ENCODE results near the gene CASZ1. TPM values are rescaled to one million over a fixed set of nuclear protein-coding genes. Genes with fewer than 3 reads are reported as not detected.

Gene CASZ1
- total RNA-seq, 3 donors from 2014 or later (not counting 1 experiment from before 2014, with no cell fraction given) = 55.9 to 83.0 (median 70.6) TPM

DNA sequence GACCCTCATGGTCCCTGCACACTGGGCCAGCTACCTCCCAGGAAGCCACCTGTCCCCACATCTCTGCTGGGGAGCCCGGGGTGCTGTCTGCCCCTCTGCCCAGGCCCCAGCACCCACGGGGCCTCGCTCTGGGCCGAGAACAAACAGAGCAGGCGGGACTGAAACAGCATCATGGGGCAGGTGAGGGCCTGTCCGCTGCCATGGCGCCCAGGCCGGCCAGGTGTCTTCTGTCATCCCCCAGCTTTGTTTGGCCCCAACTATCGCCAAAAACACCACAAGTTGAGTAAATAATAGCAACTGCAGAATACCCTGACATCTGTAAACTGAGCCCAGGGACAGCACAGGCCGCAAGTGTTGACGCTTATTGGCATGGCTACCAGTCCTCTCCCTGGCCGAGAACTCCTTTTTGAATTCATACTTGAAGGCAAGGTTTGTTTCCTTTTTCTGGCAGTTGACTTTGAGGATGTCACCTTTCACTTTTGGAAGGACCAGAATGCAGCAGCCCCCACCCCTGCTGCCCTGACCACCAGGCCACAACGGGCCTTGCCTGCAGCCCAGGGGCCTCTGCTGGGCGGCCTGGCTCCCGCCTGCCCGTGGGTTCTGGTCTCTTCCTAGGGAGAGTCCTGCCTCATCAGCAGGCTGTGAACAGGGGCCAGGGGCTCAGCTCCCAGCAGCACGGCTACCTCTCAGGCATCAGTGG, 152.7 kb downstream of the CASZ1 start:
- no peaks in the 10 kb centered on the region for H3K27me3 Mint-ChIP-seq (ENCODE audit: low read depth in 2 of 2)
- no peaks in the 10 kb centered on the region for H3K27me3 ChIP-seq (ENCODE audit: control insufficient read depth, insufficient read depth, low read length)
- H3K9me3 Mint-ChIP-seq = no peaks in the 10 kb centered on the region
- H3K27ac ChIP-seq (ENCODE audit: low read length) = no peak overlapping the region
- H3K4me3 Mint-ChIP-seq = no peak overlapping the region
- H3K4me1 ChIP-seq (ENCODE audit: control insufficient read depth, insufficient read depth, low read length) = no peaks in the 10 kb centered on the region
- 93% methylated on average over 17 of the region's 17 CpGs for WGBS (ENCODE audit: insufficient coverage)
- H3K9me3 ChIP-seq (ENCODE audit: control insufficient read depth, insufficient read depth, low read length) = no peaks in the 10 kb centered on the region
- H3K36me3 Mint-ChIP-seq = no peaks in the 10 kb centered on the region
- intact Hi-C loops (cut with micrococcal nuclease) = no loop called here
- ATAC-seq = no peak
- no peak overlapping the region for H3K4me3 ChIP-seq (ENCODE audit: low read length)
- TF ChIP-seq, protein P1, sequence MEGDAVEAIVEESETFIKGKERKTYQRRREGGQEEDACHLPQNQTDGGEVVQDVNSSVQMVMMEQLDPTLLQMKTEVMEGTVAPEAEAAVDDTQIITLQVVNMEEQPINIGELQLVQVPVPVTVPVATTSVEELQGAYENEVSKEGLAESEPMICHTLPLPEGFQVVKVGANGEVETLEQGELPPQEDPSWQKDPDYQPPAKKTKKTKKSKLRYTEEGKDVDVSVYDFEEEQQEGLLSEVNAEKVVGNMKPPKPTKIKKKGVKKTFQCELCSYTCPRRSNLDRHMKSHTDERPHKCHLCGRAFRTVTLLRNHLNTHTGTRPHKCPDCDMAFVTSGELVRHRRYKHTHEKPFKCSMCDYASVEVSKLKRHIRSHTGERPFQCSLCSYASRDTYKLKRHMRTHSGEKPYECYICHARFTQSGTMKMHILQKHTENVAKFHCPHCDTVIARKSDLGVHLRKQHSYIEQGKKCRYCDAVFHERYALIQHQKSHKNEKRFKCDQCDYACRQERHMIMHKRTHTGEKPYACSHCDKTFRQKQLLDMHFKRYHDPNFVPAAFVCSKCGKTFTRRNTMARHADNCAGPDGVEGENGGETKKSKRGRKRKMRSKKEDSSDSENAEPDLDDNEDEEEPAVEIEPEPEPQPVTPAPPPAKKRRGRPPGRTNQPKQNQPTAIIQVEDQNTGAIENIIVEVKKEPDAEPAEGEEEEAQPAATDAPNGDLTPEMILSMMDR (IDR thresholded peaks at IDR 0.05) = no peak
- no peaks in the 10 kb centered on the region for H3K4me1 Mint-ChIP-seq
- no peak for DNase-seq
- H3K27ac Mint-ChIP-seq = no peak overlapping the region
- peaks cover 3% of the 10 kb centered on the region for H3K36me3 ChIP-seq (ENCODE audit: control insufficient read depth, insufficient read depth, low read length)

DNA sequence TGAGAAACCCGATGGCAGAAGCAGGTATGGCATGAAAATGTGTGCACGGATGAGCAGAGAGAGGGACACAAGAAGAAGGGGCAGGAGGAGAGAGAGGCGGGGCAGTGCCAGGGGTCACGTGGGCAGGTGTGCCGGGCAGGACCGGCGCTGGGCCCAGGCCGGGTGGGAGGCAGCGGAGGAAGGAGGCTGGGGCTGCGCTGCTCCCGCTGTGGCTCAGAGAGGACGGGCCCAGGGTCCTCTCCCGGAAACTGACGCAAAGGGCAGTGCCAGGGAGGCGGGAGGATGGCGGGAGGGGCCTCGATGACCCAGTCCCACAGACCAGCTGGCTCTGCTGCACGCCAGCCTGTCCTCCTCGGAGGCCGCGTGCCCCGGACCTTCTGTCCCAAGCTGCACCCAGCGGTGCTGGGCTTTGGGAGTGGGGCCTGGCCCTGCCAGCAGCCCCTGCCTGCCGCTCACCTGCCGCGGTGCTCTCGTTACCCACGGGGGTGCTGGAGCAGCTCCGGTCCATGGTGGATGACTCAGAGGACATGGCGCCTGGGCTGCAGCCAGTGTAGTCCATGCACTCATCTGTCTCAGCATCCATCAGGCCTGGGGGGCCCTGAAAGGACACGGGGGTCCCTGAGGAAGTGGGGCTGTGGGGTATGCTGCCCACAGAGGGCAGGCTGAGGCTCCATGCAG, 153.9 kb downstream of the CASZ1 start:
- Histone ChIP-seq H3K4me3 (ENCODE audit: low read length) (no peak overlapping the region), H3K9me3 (ENCODE audit: control insufficient read depth, insufficient read depth, low read length) (no peaks in the 10 kb centered on the region), H3K4me1 (ENCODE audit: control insufficient read depth, insufficient read depth, low read length) (peaks cover 6% of the 10 kb centered on the region), H3K27me3 (ENCODE audit: control insufficient read depth, insufficient read depth, low read length) (no peaks in the 10 kb centered on the region), H3K27ac (ENCODE audit: low read length) (no peak overlapping the region), H3K36me3 (ENCODE audit: control insufficient read depth, insufficient read depth, low read length) (peaks cover 3% of the 10 kb centered on the region)
- Mint-ChIP-seq H3K36me3 (no peaks in the 10 kb centered on the region), H3K27me3 (ENCODE audit: low read depth in 2 of 2) (no peaks in the 10 kb centered on the region), H3K9me3 (no peaks in the 10 kb centered on the region), H3K4me1 (no peaks in the 10 kb centered on the region), H3K4me3 (no peak overlapping the region), H3K27ac (no peak overlapping the region)
- DNase-seq (no peak), ATAC-seq (no peak)
- TF ChIP-seq, protein P1 (IDR thresholded peaks at IDR 0.05) = no peak
- WGBS (ENCODE audit: insufficient coverage) = 95% methylated on average over 31 of the region's 31 CpGs
- intact Hi-C loops (cut with micrococcal nuclease) = no loop called here

DNA sequence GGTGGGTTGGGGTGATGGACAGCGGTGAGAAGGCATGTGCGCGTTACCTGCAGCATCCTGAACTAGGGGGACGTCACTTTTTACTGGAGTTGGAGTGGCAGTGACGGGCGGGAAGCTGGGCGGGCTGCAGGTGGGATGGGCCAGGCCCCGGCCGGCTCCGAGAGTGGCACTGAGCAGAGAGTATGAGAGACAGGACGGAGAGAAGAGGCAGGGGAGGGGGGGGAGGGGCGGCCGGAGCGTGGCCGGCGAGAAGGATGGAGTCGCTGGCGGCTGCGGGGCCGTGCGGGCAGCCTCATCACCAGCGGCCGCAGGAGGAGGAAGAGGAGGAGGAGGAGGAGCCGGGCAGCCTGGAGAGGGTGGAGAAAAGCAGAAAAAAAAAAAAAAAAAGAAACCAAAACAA, 154.5 kb downstream of the CASZ1 start:
- Mint-ChIP-seq H3K4me3 (no peak overlapping the region), H3K9me3 (no peaks in the 10 kb centered on the region), H3K27ac (no peak overlapping the region), H3K36me3 (no peaks in the 10 kb centered on the region), H3K4me1 (peaks cover 0 to 5% of the 10 kb centered on the region in 2 donors), H3K27me3 (ENCODE audit: low read depth in 2 of 2) (no peaks in the 10 kb centered on the region)
- no peak overlapping the region for H3K4me3 ChIP-seq (ENCODE audit: low read length)
- H3K9me3 ChIP-seq (ENCODE audit: control insufficient read depth, insufficient read depth, low read length) = no peaks in the 10 kb centered on the region
- WGBS (ENCODE audit: insufficient coverage) = 96% methylated on average over 21 of the region's 24 CpGs
- H3K4me1 ChIP-seq (ENCODE audit: control insufficient read depth, insufficient read depth, low read length) = peaks cover 6% of the 10 kb centered on the region
- no peak for DNase-seq
- no peak for ATAC-seq
- peaks cover 3% of the 10 kb centered on the region for H3K36me3 ChIP-seq (ENCODE audit: control insufficient read depth, insufficient read depth, low read length)
- TF ChIP-seq, protein P1 (IDR thresholded peaks at IDR 0.05) = no peak
- H3K27ac ChIP-seq (ENCODE audit: low read length) = no peak overlapping the region
- intact Hi-C loops (cut with micrococcal nuclease) = no loop called here
- no peaks in the 10 kb centered on the region for H3K27me3 ChIP-seq (ENCODE audit: control insufficient read depth, insufficient read depth, low read length)
